Liver (tissue), 3 donors: Measurements from ENCODE around the gene SFXN3.

Experiments
- ATF3 ChIP-seq: IDR thresholded peaks from 2 replicates; pipeline ENCODE4 v1.6.1; 2016; ENCODE audit warnings: antibody characterized with exemption
- FOXA2 ChIP-seq: IDR thresholded peaks from 2 replicates; pipeline ENCODE4 v1.6.1; 2016; ENCODE audit warnings: antibody characterized with exemption
- GABPA ChIP-seq, 2 donors: IDR thresholded peaks in 1 of 2; conservative IDR thresholded peaks in 1 of 2; 2 replicates each; pipeline ENCODE4 v1.6.1; 2016; ENCODE audit warnings: antibody characterized with exemption in 2 of 2, mild to moderate bottlenecking in 1 of 2, moderate library complexity in 1 of 2
- HNF4G ChIP-seq: IDR thresholded peaks from 2 replicates; pipeline ENCODE4 v1.6.1; 2016; ENCODE audit warnings: antibody characterized with exemption
- YY1 ChIP-seq: IDR thresholded peaks from 2 replicates; pipeline ENCODE4 v1.6.1; 2016; ENCODE audit warnings: antibody characterized with exemption, mild to moderate bottlenecking
- TF ChIP-seq, protein P1 (sequence below): fragments of 150-350 bp; IDR thresholded peaks from 2 replicates; pipeline ENCODE4 v1.5.1; 2017; ENCODE audit warnings: improper control_type of control experiment, low read depth, low read length; ENCODE audit not compliant: missing input control
- TF ChIP-seq, protein P2 (sequence below): IDR thresholded peaks from 2 replicates; pipeline ENCODE4 v1.6.1; 2016; ENCODE audit warnings: antibody characterized with exemption
- TF ChIP-seq, protein P3 (sequence below): IDR thresholded peaks from 2 replicates; pipeline ENCODE4 v1.6.1; 2016; ENCODE audit warnings: antibody characterized with exemption, mild to moderate bottlenecking
- donor health status: healthy.
- donor health status: healthy.

DNA sequence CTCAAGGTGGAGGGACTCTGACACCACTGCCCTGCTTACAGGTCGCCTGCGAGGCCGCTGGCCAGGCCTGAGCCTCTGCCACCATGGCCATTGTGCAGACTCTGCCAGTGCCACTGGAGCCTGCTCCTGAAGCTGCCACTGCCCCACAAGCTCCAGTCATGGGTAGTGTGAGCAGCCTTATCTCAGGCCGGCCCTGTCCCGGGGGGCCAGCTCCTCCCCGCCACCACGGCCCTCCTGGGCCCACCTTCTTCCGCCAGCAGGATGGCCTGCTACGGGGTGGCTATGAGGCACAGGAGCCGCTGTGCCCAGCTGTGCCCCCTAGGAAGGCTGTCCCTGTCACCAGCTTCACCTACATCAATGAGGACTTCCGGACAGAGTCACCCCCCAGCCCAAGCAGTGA, 28.6 kb upstream of the SFXN3 start:
- TF ChIP-seq, protein P1, sequence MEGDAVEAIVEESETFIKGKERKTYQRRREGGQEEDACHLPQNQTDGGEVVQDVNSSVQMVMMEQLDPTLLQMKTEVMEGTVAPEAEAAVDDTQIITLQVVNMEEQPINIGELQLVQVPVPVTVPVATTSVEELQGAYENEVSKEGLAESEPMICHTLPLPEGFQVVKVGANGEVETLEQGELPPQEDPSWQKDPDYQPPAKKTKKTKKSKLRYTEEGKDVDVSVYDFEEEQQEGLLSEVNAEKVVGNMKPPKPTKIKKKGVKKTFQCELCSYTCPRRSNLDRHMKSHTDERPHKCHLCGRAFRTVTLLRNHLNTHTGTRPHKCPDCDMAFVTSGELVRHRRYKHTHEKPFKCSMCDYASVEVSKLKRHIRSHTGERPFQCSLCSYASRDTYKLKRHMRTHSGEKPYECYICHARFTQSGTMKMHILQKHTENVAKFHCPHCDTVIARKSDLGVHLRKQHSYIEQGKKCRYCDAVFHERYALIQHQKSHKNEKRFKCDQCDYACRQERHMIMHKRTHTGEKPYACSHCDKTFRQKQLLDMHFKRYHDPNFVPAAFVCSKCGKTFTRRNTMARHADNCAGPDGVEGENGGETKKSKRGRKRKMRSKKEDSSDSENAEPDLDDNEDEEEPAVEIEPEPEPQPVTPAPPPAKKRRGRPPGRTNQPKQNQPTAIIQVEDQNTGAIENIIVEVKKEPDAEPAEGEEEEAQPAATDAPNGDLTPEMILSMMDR: no peak
- no peak for TF ChIP-seq FOXA2
- no peak for TF ChIP-seq ATF3
- TF ChIP-seq, protein P2, sequence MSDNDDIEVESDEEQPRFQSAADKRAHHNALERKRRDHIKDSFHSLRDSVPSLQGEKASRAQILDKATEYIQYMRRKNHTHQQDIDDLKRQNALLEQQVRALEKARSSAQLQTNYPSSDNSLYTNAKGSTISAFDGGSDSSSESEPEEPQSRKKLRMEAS: no peak
- no peak for TF ChIP-seq YY1
- TF ChIP-seq HNF4G: no peak
- TF ChIP-seq, protein P3, sequence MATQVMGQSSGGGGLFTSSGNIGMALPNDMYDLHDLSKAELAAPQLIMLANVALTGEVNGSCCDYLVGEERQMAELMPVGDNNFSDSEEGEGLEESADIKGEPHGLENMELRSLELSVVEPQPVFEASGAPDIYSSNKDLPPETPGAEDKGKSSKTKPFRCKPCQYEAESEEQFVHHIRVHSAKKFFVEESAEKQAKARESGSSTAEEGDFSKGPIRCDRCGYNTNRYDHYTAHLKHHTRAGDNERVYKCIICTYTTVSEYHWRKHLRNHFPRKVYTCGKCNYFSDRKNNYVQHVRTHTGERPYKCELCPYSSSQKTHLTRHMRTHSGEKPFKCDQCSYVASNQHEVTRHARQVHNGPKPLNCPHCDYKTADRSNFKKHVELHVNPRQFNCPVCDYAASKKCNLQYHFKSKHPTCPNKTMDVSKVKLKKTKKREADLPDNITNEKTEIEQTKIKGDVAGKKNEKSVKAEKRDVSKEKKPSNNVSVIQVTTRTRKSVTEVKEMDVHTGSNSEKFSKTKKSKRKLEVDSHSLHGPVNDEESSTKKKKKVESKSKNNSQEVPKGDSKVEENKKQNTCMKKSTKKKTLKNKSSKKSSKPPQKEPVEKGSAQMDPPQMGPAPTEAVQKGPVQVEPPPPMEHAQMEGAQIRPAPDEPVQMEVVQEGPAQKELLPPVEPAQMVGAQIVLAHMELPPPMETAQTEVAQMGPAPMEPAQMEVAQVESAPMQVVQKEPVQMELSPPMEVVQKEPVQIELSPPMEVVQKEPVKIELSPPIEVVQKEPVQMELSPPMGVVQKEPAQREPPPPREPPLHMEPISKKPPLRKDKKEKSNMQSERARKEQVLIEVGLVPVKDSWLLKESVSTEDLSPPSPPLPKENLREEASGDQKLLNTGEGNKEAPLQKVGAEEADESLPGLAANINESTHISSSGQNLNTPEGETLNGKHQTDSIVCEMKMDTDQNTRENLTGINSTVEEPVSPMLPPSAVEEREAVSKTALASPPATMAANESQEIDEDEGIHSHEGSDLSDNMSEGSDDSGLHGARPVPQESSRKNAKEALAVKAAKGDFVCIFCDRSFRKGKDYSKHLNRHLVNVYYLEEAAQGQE: no peak
- no peak for TF ChIP-seq GABPA (IDR thresholded peaks at IDR 0.05 in 1 of 2, conservative IDR thresholded peaks at IDR 0.05 in 1 of 2)
